Activated naive CD4-positive, alpha-beta T cell treated with Interleukin-2 at 50 U/mL for 16 hours (primary cell): ENCODE measurements around the gene TNFRSF9.

ENCODE experiments used
- DNase-seq: peaks from one replicate; pipeline ENCODE4 v3.0.0-alpha.2; 2020

The TNFRSF9 gene

GRCh38 chr1:7869136-7869920 lies 71.3 kb downstream of the TNFRSF9 start:
- DNase-seq, result no peak

DNA sequence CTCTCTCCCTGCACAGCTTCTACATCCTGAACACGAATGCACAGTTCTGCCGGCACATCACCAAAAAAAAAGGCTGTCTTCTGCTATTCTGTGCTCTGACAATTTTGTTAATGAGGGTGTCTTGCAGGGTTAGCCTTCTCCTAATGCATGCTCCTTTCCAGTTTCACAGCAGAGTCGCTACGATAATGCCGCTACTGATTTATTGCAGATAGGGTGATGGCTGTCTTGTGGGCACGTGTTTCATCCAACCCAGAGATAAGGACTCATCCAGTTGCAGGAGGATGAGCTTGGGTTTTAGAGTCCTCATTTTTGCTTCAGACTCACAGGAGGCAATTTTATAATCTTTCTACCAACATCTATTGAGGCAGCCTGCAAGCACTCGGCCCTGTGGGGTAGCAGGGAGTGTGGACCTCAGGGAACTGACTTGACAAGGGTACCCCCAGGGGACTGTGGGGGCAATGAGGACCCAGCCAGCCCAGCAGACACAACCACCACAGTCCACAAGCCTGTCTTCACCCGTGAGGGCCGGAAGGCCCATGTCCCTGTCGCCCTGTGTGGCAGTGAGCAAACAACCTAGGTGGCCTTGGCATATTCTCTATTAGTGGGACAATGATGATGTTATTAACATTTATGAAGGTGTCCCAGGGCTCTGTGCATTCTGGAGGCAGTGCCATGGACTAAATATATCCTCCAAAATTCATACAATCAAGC lies 72.4 kb downstream of the TNFRSF9 start:
- no peak for DNase-seq

DNA sequence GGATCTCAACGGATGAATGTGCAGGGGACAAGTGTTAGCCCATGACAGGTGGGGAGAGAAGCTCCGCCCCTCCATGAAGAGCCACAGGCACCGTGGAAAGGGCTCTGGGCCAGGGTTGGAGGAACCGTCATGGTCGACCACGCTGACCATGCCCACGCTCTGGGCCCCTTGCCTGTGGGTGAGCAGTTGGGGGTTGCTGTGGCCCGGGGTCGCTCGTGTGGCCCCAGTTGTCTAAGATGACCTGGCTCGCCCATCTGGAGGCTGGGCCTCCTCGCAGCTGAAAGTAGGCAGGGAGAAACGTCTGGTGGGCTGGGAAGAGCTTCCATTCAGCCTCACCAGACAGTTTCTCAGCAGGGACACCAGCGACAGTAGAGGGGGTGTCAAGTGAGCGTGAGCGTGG lies 74.7 kb downstream of the TNFRSF9 start:
- no peak for DNase-seq
